GM12891 (cell line): Measurements from ENCODE around the gene PDGFA.

Experiments
- POLR2A ChIP-seq: IDR thresholded peaks from 2 replicates; pipeline ENCODE4 v1.6.1; 2011; ENCODE audit warnings: low read depth, low read length, control low read depth
- POLR2AphosphoS5 ChIP-seq: IDR thresholded peaks from 2 replicates; pipeline ENCODE4 v1.6.1; 2011; ENCODE audit warnings: low read depth, low read length, control low read depth
- POU2F2 ChIP-seq: IDR thresholded peaks from 2 replicates; pipeline ENCODE4 v1.6.1; 2011; ENCODE audit warnings: low read depth, mild to moderate bottlenecking, control low read depth, low read length, moderate library complexity
- SPI1 ChIP-seq: IDR thresholded peaks from 2 replicates; pipeline ENCODE4 v1.6.1; 2011; ENCODE audit warnings: low read depth, low read length, control low read depth
- TAF1 ChIP-seq: IDR thresholded peaks from 2 replicates; pipeline ENCODE4 v1.6.1; 2011; ENCODE audit warnings: low read depth, low read length, control low read depth

GRCh38 chr7:465710-466400 lies 53.8 kb downstream of the PDGFA start:
- TF ChIP-seq TAF1 (no peak), POLR2A (no peak), POLR2AphosphoS5 (no peak), POU2F2 (no peak), SPI1 (no peak)
